Activated CD8-positive, alpha-beta T cell treated with anti-CD3 and anti-CD28 coated beads for 36 hours (primary cell): ENCODE data around the gene LPP. TPM values are rescaled to one million over a fixed set of nuclear protein-coding genes. Genes with fewer than 3 reads are reported as not detected.

Experiments
- ATAC-seq: fragments of 200-7000 bp; cut with Tn5 transposase; one replicate; pipeline ENCODE4 v1.10.0; 2021; ENCODE audit warnings: mild to moderate bottlenecking, moderate library complexity
- CTCF ChIA-PET: fragments of 350-600 bp; sonication (Branson Sonifier 250); formaldehyde crosslinking; loops from one replicate; lab custom pipeline; 2021; ENCODE audit warnings: antibody characterized with exemption; lab: Charles Lee
- POLR2A ChIA-PET: fragments of 350-600 bp; sonication (Branson Sonifier 250); formaldehyde crosslinking; loops from one replicate; lab custom pipeline; 2021; ENCODE audit warnings: antibody characterized with exemption; lab: Charles Lee
- DNase-seq: peaks from one replicate; pipeline ENCODE4 v3.0.0-alpha.2; 2020
- H3K27ac Mint-ChIP-seq: one replicate; pipeline ENCODE4 v1.8.0; 2021; ENCODE audit warnings: mild to moderate bottlenecking, mixed read lengths
- H3K27me3 Mint-ChIP-seq: one replicate; pipeline ENCODE4 v1.8.0; 2021; ENCODE audit warnings: mixed read lengths
- H3K36me3 Mint-ChIP-seq: one replicate; pipeline ENCODE4 v1.8.0; 2021; ENCODE audit warnings: low read depth, mixed read lengths
- H3K4me1 Mint-ChIP-seq: one replicate; pipeline ENCODE4 v1.8.0; 2021; ENCODE audit warnings: low read depth, mixed read lengths
- H3K4me3 Mint-ChIP-seq: one replicate; pipeline ENCODE4 v1.8.0; 2021; ENCODE audit warnings: mild to moderate bottlenecking, moderate library complexity, mixed read lengths
- H3K9me3 Mint-ChIP-seq: one replicate; pipeline ENCODE4 v1.8.0; 2021; ENCODE audit warnings: mixed read lengths
- intact Hi-C: fragments of 100-400 bp; cut with micrococcal nuclease; formaldehyde crosslinking; loops from one replicate; pipeline ENCODE4 v1.10.0; 2022
- total RNA-seq, 2 experiments: library from RNA; stranded (reverse); gene quantifications; one replicate each; pipeline ENCODE4 v1.2.3, GENCODE V29; 2021
- TF ChIP-seq, protein P1 (sequence below): fragments of 200-600 bp; IDR thresholded peaks from one replicate; pipeline ENCODE4 v1.8.0; 2022; ENCODE audit warnings: antibody characterized with exemption, mild to moderate bottlenecking

The LPP gene
- total RNA-seq, 2 experiments from 2014 or later = 16.4 to 22.6 TPM

DNA sequence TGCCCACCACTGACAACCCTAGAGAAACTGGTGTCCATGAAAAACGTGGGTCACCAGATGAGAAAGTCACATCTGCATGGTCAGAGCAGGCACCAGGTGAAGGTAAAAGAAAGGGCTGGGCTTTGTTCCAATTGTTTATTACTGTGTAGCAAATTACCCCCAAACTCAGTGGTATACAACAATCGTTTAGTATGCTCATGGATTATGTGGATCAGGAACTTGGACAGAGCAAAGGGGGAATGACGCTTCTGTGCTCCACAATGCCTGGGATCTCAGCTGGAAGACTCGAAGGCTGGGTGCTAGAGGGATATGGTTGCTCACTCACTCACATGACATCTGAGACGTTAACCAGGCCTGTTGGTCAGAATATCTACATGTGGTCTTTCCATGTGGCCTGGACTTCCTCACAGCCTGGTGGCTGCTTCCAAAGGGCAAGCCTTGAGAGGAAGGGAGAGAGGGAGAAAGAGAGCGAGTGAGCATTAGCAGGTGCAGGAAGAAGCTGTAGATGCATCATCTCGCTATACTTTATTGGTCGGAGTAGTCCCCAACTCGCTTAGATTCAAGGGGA, 44.9 kb downstream of the LPP start:
- H3K27ac Mint-ChIP-seq = no peak overlapping the region
- POLR2A ChIA-PET = no interaction called here

DNA sequence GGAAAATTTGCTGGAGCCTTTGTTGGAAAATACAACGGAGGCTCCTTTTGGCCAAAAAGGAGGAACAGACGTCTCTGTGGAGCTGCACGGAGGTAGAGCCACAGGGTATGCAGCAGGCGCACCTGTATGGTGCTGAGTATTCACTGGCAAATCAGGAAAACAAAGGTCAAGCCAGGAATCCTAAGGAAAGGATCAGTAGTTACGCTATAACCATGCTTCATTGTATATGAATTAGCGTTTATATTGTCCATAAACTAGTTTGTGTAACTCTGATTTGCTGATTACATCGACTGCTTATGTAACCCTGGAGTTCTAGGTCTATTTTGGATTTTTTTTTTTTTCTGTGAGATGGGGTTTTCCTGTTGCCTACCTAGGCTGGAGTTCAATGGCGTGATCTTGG, 45.4 kb downstream of the LPP start:
- ChIA-PET CTCF (interaction anchor here (2.4 kb wide), 1 partner anchor 8 kb away, joined by 6 read pairs; no protein-coding TSS in a partner anchor), POLR2A (interaction anchor here (1.0 kb wide), 1 partner anchor 454 kb away, joined by 3 read pairs; no protein-coding TSS in a partner anchor)
- Mint-ChIP-seq H3K27ac (no peak overlapping the region), H3K9me3 (no peaks in the 10 kb centered on the region), H3K36me3 (peaks cover 7% of the 10 kb centered on the region), H3K4me1 (peaks cover 20% of the 10 kb centered on the region), H3K4me3 (no peak overlapping the region), H3K27me3 (no peaks in the 10 kb centered on the region)
- TF ChIP-seq, protein P1, sequence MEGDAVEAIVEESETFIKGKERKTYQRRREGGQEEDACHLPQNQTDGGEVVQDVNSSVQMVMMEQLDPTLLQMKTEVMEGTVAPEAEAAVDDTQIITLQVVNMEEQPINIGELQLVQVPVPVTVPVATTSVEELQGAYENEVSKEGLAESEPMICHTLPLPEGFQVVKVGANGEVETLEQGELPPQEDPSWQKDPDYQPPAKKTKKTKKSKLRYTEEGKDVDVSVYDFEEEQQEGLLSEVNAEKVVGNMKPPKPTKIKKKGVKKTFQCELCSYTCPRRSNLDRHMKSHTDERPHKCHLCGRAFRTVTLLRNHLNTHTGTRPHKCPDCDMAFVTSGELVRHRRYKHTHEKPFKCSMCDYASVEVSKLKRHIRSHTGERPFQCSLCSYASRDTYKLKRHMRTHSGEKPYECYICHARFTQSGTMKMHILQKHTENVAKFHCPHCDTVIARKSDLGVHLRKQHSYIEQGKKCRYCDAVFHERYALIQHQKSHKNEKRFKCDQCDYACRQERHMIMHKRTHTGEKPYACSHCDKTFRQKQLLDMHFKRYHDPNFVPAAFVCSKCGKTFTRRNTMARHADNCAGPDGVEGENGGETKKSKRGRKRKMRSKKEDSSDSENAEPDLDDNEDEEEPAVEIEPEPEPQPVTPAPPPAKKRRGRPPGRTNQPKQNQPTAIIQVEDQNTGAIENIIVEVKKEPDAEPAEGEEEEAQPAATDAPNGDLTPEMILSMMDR = no peak
- intact Hi-C loops = no loop called here
- ATAC-seq = no peak
- no peak for DNase-seq

More for the DNA sequence above, 44.9 kb downstream of the LPP start:
- H3K27me3 Mint-ChIP-seq = no peaks in the 10 kb centered on the region
- CTCF ChIA-PET = interaction anchor here (2.4 kb wide), 1 partner anchor 8 kb away, joined by 6 read pairs; no protein-coding TSS in a partner anchor
- H3K4me3 Mint-ChIP-seq = no peak overlapping the region
- peaks cover 24% of the 10 kb centered on the region for H3K4me1 Mint-ChIP-seq
- H3K36me3 Mint-ChIP-seq = peaks cover 10% of the 10 kb centered on the region
- TF ChIP-seq, protein P1 = no peak
- DNase-seq (no peak), ATAC-seq (no peak)
- intact Hi-C loops = no loop called here
- H3K9me3 Mint-ChIP-seq = no peaks in the 10 kb centered on the region

DNA sequence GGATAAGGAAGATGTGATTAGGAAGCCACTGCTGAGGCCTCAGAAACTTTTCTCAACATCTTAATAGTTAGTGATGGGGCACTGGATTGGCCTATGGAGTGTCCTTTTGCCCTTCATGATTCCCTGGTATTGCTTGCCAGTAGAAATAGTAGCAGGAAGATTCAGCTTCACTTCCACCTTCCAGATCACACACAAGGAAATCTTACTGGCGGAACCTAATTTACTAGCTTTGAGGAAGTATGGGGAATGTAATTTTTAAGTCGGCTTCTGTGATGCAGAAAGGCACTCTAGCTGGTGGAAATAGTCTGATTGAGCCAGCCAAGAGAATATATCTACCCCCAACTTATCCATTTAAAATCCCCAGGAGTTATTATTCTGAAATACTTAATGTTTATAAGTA, 46.5 kb downstream of the LPP start:
- H3K36me3 Mint-ChIP-seq = peaks cover 7% of the 10 kb centered on the region
- DNase-seq (no peak), ATAC-seq (no peak)
- intact Hi-C loops = no loop called here
- no peaks in the 10 kb centered on the region for H3K27me3 Mint-ChIP-seq
- POLR2A ChIA-PET = interaction anchor here (1.0 kb wide), 1 partner anchor 455 kb away, joined by 3 read pairs; no protein-coding TSS in a partner anchor
- H3K9me3 Mint-ChIP-seq = no peaks in the 10 kb centered on the region
- CTCF ChIA-PET = interaction anchor here (1.1 kb wide), 1 partner anchor 371 kb away, joined by 3 read pairs; no protein-coding TSS in a partner anchor
- no peak overlapping the region for H3K4me3 Mint-ChIP-seq
- H3K4me1 Mint-ChIP-seq = peaks cover 19% of the 10 kb centered on the region
- TF ChIP-seq, protein P1 = no peak
- H3K27ac Mint-ChIP-seq = no peak overlapping the region

DNA sequence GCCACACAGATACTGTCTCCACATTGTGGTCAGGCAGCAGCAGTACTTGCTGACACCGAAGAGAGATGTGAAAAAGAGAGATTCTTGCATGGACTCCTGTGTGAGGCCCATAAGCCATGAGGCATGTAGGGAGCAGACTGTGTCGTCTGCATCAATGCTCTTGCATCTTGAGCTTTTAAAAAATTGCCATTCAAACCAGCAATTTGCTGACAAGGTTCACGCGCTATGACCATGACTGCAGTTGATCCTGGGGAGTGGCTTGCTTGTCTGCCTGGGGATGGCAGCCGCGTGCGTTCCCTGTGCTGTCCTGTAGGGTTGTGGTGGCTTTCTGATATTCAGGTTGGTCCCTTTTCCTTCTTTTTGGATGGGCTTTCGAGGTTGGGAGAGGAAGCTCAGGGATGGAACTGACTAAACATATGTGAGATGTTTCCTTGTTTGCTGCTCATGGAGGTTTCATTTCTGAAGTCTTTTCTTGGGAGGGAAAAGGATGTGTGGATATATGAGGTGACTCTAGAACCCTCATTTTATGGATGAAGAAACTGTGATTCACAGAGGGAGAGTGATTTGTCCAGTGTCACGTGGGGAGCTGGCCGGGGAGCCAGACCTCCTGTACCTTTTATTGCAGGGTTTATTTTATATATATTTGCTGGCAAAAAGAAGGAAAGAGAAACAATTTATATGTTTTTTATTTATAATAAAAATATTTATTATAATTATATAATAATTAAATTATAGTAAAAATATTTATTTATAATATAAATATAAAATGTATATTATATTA, 48.6 kb downstream of the LPP start:
- peak; percentile 37 for DNase-seq
- Mint-ChIP-seq H3K27ac (no peak overlapping the region), H3K4me3 (no peak overlapping the region), H3K4me1 (peaks cover 6% of the 10 kb centered on the region), H3K27me3 (no peaks in the 10 kb centered on the region), H3K36me3 (peaks cover 5% of the 10 kb centered on the region), H3K9me3 (no peaks in the 10 kb centered on the region)
- POLR2A ChIA-PET = no interaction called here
- TF ChIP-seq, protein P1 = no peak
- peak; percentile 71 for ATAC-seq
- CTCF ChIA-PET = interaction anchor here (0.9 to 1.3 kb wide), 3 partner anchors 16 to 752 kb away, joined by 3 read pairs; no protein-coding TSS in a partner anchor
- intact Hi-C loops = no loop called here
